T-helper 2 cell (primary cell): ENCODE data around the gene RASGEF1C.

ENCODE experiments used
- DNase-seq, 5 experiments: peaks; one replicate each; pipeline versions ENCODE4 v3.0.0 to v3.0.0-alpha.2; 2012 to 2022

RASGEF1C gene

GRCh38 chr5:180157866-180158265, 51.1 kb downstream of the RASGEF1C start:
- no peak for DNase-seq

- no peak for DNase-seq
Observed at GRCh38 chr5:180156141-180156540, 52.9 kb downstream of the RASGEF1C start.

- no peak for DNase-seq
Observed at GRCh38 chr5:180155365-180155926, 53.6 kb downstream of the RASGEF1C start.

GRCh38 chr5:180154821-180155364, 54.1 kb downstream of the RASGEF1C start:
- DNase-seq, result no peak

GRCh38 chr5:180153991-180154390, 55.0 kb downstream of the RASGEF1C start:
- no peak for DNase-seq

GRCh38 chr5:180153099-180153498, 55.9 kb downstream of the RASGEF1C start:
- DNase-seq, result no peak

GRCh38 chr5:180143656-180144364, 65.2 kb downstream of the RASGEF1C start:
- DNase-seq, result no peak

- no peak for DNase-seq
Observed at GRCh38 chr5:180142824-180143610, 66.0 kb downstream of the RASGEF1C start.

GRCh38 chr5:180142021-180142765, 66.8 kb downstream of the RASGEF1C start:
- DNase-seq, result no peak

- no peak for DNase-seq
Observed at GRCh38 chr5:180141068-180141660, 67.8 kb downstream of the RASGEF1C start.

- no peak for DNase-seq
Observed at GRCh38 chr5:180140571-180140970, 68.4 kb downstream of the RASGEF1C start.

- DNase-seq, result no peak
Observed at GRCh38 chr5:180140079-180140554, 68.9 kb downstream of the RASGEF1C start.

GRCh38 chr5:180139731-180140055, 69.3 kb downstream of the RASGEF1C start:
- DNase-seq, result no peak

- DNase-seq, result no peak
Observed at GRCh38 chr5:180138976-180139730, 69.9 kb downstream of the RASGEF1C start.

GRCh38 chr5:180138214-180138975, 70.6 kb downstream of the RASGEF1C start:
- no peak for DNase-seq

GRCh38 chr5:180137401-180138213, 71.4 kb downstream of the RASGEF1C start:
- DNase-seq, result no peak

- DNase-seq, result no peak
Observed at GRCh38 chr5:180136630-180137381, 72.2 kb downstream of the RASGEF1C start.

- DNase-seq, result no peak
Observed at GRCh38 chr5:180135967-180136629, 72.9 kb downstream of the RASGEF1C start.
